Measurements from ENCODE around the gene ASCC3.

DNA sequence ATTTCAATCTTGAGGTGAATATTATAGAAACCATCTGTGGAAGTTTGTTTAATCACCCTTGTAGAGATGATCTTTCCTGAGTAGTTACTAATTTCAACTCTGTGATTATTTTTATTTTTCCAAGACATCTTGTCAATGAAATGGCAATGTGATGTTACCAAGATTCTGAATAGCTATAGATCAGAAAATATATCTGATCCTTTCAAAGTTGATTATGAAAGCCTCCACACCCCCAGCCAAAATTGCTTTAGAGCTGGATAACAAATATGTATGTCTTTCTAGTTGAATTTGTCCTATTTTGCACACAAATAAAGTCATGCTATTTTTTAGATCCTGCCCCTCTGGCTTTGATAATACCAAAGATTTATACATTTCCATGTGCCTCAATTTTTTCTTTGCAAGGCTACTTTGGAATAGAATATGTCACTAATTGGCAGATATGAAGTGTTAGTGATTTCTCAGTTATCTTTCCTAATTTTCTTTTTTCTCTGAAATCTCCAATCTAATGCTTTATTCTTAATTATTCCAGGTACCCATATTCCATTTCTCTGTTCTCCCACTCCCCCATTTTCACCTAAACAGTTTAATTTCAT, 421.4 kb downstream of the ASCC3 start:
- TF ChIP-seq, protein P1, sequence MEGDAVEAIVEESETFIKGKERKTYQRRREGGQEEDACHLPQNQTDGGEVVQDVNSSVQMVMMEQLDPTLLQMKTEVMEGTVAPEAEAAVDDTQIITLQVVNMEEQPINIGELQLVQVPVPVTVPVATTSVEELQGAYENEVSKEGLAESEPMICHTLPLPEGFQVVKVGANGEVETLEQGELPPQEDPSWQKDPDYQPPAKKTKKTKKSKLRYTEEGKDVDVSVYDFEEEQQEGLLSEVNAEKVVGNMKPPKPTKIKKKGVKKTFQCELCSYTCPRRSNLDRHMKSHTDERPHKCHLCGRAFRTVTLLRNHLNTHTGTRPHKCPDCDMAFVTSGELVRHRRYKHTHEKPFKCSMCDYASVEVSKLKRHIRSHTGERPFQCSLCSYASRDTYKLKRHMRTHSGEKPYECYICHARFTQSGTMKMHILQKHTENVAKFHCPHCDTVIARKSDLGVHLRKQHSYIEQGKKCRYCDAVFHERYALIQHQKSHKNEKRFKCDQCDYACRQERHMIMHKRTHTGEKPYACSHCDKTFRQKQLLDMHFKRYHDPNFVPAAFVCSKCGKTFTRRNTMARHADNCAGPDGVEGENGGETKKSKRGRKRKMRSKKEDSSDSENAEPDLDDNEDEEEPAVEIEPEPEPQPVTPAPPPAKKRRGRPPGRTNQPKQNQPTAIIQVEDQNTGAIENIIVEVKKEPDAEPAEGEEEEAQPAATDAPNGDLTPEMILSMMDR (IDR thresholded peaks at IDR 0.05), result no peak
- TF ChIP-seq POLR2A (IDR thresholded peaks at IDR 0.05), result no peak
- no peak for TF ChIP-seq EP300 (IDR thresholded peaks at IDR 0.05)

Data from tibial nerve (tissue), 4 donors.